Spleen (tissue), 7 donors: ENCODE results near the gene ADAMTS17.
"Not testable (repeated sequence)": the region's sequence is repeated elsewhere in the genome, so short reads cannot be mapped to it uniquely, and the experiment has no call there.

Experiments used
- CTCF ChIP-seq, 11 experiments: fragments of 200-600 bp in 7 of 11; fragments of 450-650 bp in 4 of 11; sonication (generic) in 4 of 11; IDR thresholded peaks in 8 of 11; conservative IDR thresholded peaks in 3 of 11; 1 replicate in 7 of 11; 2 replicates in 4 of 11; pipeline versions ENCODE4 v1.4.0 to v1.8.0; 2016 to 2021; ENCODE audit warnings: antibody characterized with exemption in 11 of 11, inconsistent platforms in 4 of 11, mild to moderate bottlenecking in 1 of 11
- POLR2A ChIP-seq, 3 donors: fragments of 450-650 bp; IDR thresholded peaks; one replicate each; pipeline ENCODE4 v1.5.1; 2017; ENCODE audit warnings: antibody characterized with exemption in 3 of 3, mild to moderate bottlenecking in 1 of 3
- POLR2AphosphoS5 ChIP-seq, 3 donors: sonication (generic); formaldehyde crosslinking; IDR thresholded peaks; one replicate each; pipeline ENCODE4 v1.5.1; 2017; ENCODE audit warnings: antibody characterized with exemption in 3 of 3
- donor health status: DM: no; HTN: no; CAD: no; lungs with moderate emphysema.
- donor health status: DM: no; HTN: no; CAD: no.
- donor health status: DM: no; HTN: no; CAD: no.

GRCh38 chr15:100339451-100339850 is 2.3 kb downstream of the ADAMTS17 start:
- not testable (repeated sequence) for TF ChIP-seq POLR2AphosphoS5 (IDR thresholded peaks at IDR 0.05); CTCF (IDR thresholded peaks at IDR 0.05 in 8 of 11, conservative IDR thresholded peaks at IDR 0.05 in 3 of 11); POLR2A (IDR thresholded peaks at IDR 0.05)
